NCI-H2227 treated with DMSO at 0.1 percent for 48 hours (cell line): ENCODE results near the gene KLHL14.
"Not testable (repeated sequence)": the region's sequence is repeated elsewhere in the genome, so short reads cannot be mapped to it uniquely, and the experiment has no call there.

Experiments
- DNase-seq: peaks from one replicate; lab custom pipeline; 2025; lab: John Stamatoyannopoulos, UW

The KLHL14 gene

GRCh38 chr18:32637659-32638058, 135.2 kb downstream of the KLHL14 start:
- DNase-seq: not testable (repeated sequence)

DNA sequence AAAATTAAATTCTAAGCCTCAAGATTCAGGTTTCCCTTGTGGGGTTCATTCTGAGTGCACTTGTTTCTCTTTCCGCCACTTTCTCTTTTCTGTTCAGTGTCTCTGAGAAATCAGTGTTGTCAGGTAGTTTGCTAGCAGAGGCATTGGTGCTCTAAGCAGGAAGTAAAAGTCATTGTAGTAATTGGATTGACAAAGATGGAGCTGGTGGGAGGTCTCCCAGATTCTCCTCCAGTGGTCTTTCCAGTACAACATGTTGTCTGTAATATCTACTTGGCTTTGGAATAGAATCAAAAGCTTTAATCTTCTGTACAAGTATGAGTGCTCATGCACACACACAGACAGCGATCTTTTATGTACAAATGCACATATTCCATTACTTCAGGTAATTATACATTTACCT, 135.6 kb downstream of the KLHL14 start:
- DNase-seq: no peak

DNA sequence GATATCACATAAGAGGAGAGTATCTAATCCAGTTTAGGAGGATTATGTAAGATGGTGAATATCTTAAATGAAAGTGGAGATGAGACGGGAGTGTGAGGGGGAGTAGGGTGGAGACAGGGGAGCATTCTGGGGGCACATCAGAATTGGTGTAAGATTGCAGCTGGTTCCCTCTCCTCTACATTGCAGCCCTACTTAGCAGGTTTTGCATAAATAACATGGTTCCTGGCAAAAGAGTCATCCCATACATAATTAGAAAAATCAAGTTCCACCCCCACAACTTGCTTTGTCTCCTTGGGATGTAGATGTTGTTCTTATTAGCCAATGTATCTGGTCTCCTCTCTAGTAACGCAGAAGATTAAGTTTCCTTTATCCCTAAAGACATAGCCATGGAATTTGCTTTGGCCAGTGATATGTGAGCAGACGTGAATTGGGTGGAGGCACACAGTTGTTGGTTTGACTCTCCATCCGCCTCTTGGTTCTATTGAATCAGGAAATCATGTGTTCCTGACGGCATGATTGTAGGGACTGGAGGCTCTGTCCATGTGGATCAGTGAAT, 137.9 kb downstream of the KLHL14 start:
- DNase-seq: no peak

- DNase-seq: no peak
Measured at GRCh38 chr18:32629981-32630700, 142.7 kb downstream of the KLHL14 start.

GRCh38 chr18:32629292-32629691, 143.5 kb downstream of the KLHL14 start:
- DNase-seq: no peak

DNA sequence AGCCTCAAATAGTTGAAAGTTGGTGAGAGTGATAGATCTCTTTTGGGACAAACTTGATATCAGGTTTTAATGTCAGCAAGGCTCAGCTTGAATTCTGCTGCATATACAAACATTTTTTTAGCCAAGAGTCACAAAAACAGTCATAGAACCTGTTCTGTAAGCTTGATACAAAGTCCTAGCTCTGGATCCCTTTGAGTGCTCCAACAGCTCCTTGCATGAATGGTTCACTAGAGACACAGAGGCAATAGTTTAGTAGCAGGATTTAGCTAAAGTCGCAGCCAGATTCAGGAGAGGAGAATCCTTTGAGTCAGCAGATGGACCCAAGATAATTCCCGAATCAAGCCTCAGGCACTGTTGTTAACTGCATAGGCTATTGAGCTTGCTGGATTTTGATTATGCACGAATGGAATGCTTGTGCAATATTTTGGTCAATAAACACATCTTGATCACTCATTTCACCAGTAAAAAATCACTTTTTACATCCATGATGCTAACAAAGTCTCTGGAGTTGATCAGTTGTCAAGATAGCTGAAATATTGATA, 148.6 kb downstream of the KLHL14 start:
- DNase-seq: no peak

- no peak for DNase-seq
Measured at GRCh38 chr18:32623563-32623962, 149.3 kb downstream of the KLHL14 start.
